ENCODE measurements around the gene RASEF. TPM values are rescaled to one million over a fixed set of nuclear protein-coding genes. Genes with fewer than 3 reads are reported as not detected.

RASEF gene
- total RNA-seq, 6 experiments from 2014 or later = 0.73 to 6.1 (median 1.9) TPM

- DNase-seq (no peak), ATAC-seq (no peak)
- Histone ChIP-seq H3K27ac (no peak overlapping the region), H3K9me3 (no peaks in the 10 kb centered on the region), H3K4me3 (no peak overlapping the region), H3K27me3 (no peaks in the 10 kb centered on the region), H3K4me1 (no peaks in the 10 kb centered on the region), H3K36me3 (no peaks in the 10 kb centered on the region)
- intact Hi-C loops (cut with DNase I) = no loop called here
- 66% methylated on average over 4 of the region's 4 CpGs for WGBS (ENCODE audit: insufficient coverage, low coverage, low lambda C conversion rate, missing lambda C conversion rate)
- TF ChIP-seq CTCF (IDR thresholded peaks at IDR 0.05) = no peak
- TF ChIP-seq POLR2A (IDR thresholded peaks at IDR 0.05) = no peak
Observed at GRCh38 chr9:82996941-82997340, 66.0 kb downstream of the RASEF start.

GRCh38 chr9:82993856-82994605 lies 68.9 kb downstream of the RASEF start:
- no peak for ATAC-seq
- H3K4me3 ChIP-seq = no peak overlapping the region
- DNase-seq = no peak
- H3K9me3 ChIP-seq = no peaks in the 10 kb centered on the region
- H3K27me3 ChIP-seq = no peaks in the 10 kb centered on the region
- intact Hi-C loops (cut with DNase I) = no loop called here
- H3K27ac ChIP-seq = no peak overlapping the region
- no peaks in the 10 kb centered on the region for H3K36me3 ChIP-seq
- 73% methylated on average over 8 of the region's 8 CpGs for WGBS (ENCODE audit: insufficient coverage, low coverage, low lambda C conversion rate, missing lambda C conversion rate)
- no peak for TF ChIP-seq POLR2A (IDR thresholded peaks at IDR 0.05)
- no peak for TF ChIP-seq CTCF (IDR thresholded peaks at IDR 0.05)
- no peaks in the 10 kb centered on the region for H3K4me1 ChIP-seq

- Histone ChIP-seq H3K27me3 (no peaks in the 10 kb centered on the region), H3K36me3 (no peaks in the 10 kb centered on the region), H3K9me3 (no peaks in the 10 kb centered on the region), H3K4me1 (no peaks in the 10 kb centered on the region), H3K4me3 (no peak overlapping the region), H3K27ac (no peak overlapping the region)
- intact Hi-C loops (cut with DNase I) = no loop called here
- no peak for DNase-seq
- no peak for ATAC-seq
- 35% methylated on average over 2 of the region's 2 CpGs for WGBS (ENCODE audit: insufficient coverage, low coverage, low lambda C conversion rate, missing lambda C conversion rate)
- TF ChIP-seq POLR2A (IDR thresholded peaks at IDR 0.05) = no peak
- no peak for TF ChIP-seq CTCF (IDR thresholded peaks at IDR 0.05)
Observed at GRCh38 chr9:82991671-82992070, 71.3 kb downstream of the RASEF start.

- no peaks in the 10 kb centered on the region for H3K36me3 ChIP-seq
- H3K9me3 ChIP-seq = no peaks in the 10 kb centered on the region
- no peak for DNase-seq
- WGBS (ENCODE audit: insufficient coverage, low coverage, low lambda C conversion rate, missing lambda C conversion rate) = 55% methylated on average over 4 of the region's 4 CpGs
- intact Hi-C loops (cut with DNase I) = no loop called here
- ATAC-seq = no peak
- TF ChIP-seq POLR2A (IDR thresholded peaks at IDR 0.05) (no peak), CTCF (IDR thresholded peaks at IDR 0.05) (no peak)
- H3K4me1 ChIP-seq = no peaks in the 10 kb centered on the region
- no peak overlapping the region for H3K4me3 ChIP-seq
- no peaks in the 10 kb centered on the region for H3K27me3 ChIP-seq
- no peak overlapping the region for H3K27ac ChIP-seq
Observed at GRCh38 chr9:82989929-82990328, 73.0 kb downstream of the RASEF start.
